Dermis microvascular lymphatic vessel endothelial cell (primary cell): ENCODE results near the gene TOMM40L. TPM values are rescaled to one million over a fixed set of nuclear protein-coding genes. Genes with fewer than 3 reads are reported as not detected.
A peak's percentile ranks its signal among the peaks of the same experiment; 100 is the strongest.

Experiments
- DNase-seq, 2 donors: peaks; one replicate each; pipeline versions ENCODE4 v3.0.0 to v3.0.0-alpha.2; 2010; ENCODE audit warnings: low read depth in 2 of 2
- total RNA-seq: library from RNA; depleted of rRNA; stranded (reverse); fragments of >200 nt; gene quantifications from 2 replicates; pipeline ENCODE4 v1.2.1, GENCODE V29; 2014

TOMM40L gene
- total RNA-seq, 1 donor from 2014 or later = 12.2 TPM

- no peak for DNase-seq
Measured at GRCh38 chr1:161197560-161198193, 28.2 kb upstream of the TOMM40L start.

- peak in 1 of 2 donors; percentile 46 for DNase-seq
Measured at GRCh38 chr1:161198194-161198896, 27.5 kb upstream of the TOMM40L start.

GRCh38 chr1:161198897-161199431 is 26.9 kb upstream of the TOMM40L start, which contains the start of gene ADAMTS4:
Gene ADAMTS4, minus strand, starts transcription at chr1:161199054. Its CDS starts 427 bp downstream, at chr1:161198627.
- DNase-seq = peak; percentile 68 to 74

GRCh38 chr1:161199506-161200139 is 26.2 kb upstream of the TOMM40L start:
- DNase-seq = peak in 1 of 2 donors; percentile 30

GRCh38 chr1:161200421-161200991 is 25.4 kb upstream of the TOMM40L start:
- peak in 1 of 2 donors; percentile 50 for DNase-seq

- peak in 1 of 2 donors; percentile 79 for DNase-seq
Measured at GRCh38 chr1:161200992-161201835, 24.6 kb upstream of the TOMM40L start.

GRCh38 chr1:161201836-161202712 is 23.8 kb upstream of the TOMM40L start, which contains the start of gene NDUFS2:
Gene NDUFS2, plus strand, starts transcription at chr1:161202367. Its CDS starts 19 bp downstream, at chr1:161202386.
- DNase-seq = peak; percentile 98 to 99

- DNase-seq = no peak
Measured at GRCh38 chr1:161206411-161207140, 19.3 kb upstream of the TOMM40L start.

- no peak for DNase-seq
Measured at GRCh38 chr1:161207173-161207572, 18.7 kb upstream of the TOMM40L start.

GRCh38 chr1:161209790-161210409 is 16.0 kb upstream of the TOMM40L start:
- peak; percentile 42 to 73 for DNase-seq

GRCh38 chr1:161214369-161214768 is 11.5 kb upstream of the TOMM40L start:
- no peak for DNase-seq

- DNase-seq = no peak
Measured at GRCh38 chr1:161215076-161215475, 10.8 kb upstream of the TOMM40L start, which contains the start of gene FCER1G. Gene FCER1G, plus strand, starts transcription at chr1:161215295. Its CDS starts 27 bp downstream, at chr1:161215322.

GRCh38 chr1:161216945-161217712 is 8.7 kb upstream of the TOMM40L start:
- peak in 1 of 2 donors; percentile 33 for DNase-seq

GRCh38 chr1:161217831-161218230 is 8.0 kb upstream of the TOMM40L start:
- DNase-seq = no peak

- no peak for DNase-seq
Measured at GRCh38 chr1:161218301-161219077, 7.4 kb upstream of the TOMM40L start.

GRCh38 chr1:161219078-161219892 is 6.6 kb upstream of the TOMM40L start:
- DNase-seq = no peak
